ENCODE measurements around the gene PTK6. TPM values are rescaled to one million over a fixed set of nuclear protein-coding genes. Genes with fewer than 3 reads are reported as not detected.

PTK6 gene
- total RNA-seq, 3 donors from 2014 or later (not counting 1 experiment from before 2014, with no cell fraction given), result 0.16 to 0.48 TPM; not detected in 1

GRCh38 chr20:63553251-63553932 is 16.2 kb upstream of the PTK6 start:
- WGBS (ENCODE audit: insufficient coverage), result 2% methylated on average over 37 of the region's 37 CpGs
- H3K4me1 Mint-ChIP-seq, result peaks cover 0 to 21% of the 10 kb centered on the region in 2 donors
- ATAC-seq, result peak; percentile 84 to 95 (median 87)

GRCh38 chr20:63552481-63553249 is 15.5 kb upstream of the PTK6 start:
- H3K27me3 ChIP-seq (ENCODE audit: control insufficient read depth, insufficient read depth, low read length), result peaks cover 2% of the 10 kb centered on the region
- peaks cover 30% of the 10 kb centered on the region for H3K4me1 ChIP-seq (ENCODE audit: control insufficient read depth, insufficient read depth, low read length)
- intact Hi-C loops (cut with micrococcal nuclease), result loop anchor here (5.0 kb wide), 1 partner anchor 85 kb away; no protein-coding TSS in a partner anchor
- peak overlapping the region; percentile 22 for H3K4me3 ChIP-seq (ENCODE audit: low read length)
- Mint-ChIP-seq H3K36me3 (no peaks in the 10 kb centered on the region), H3K4me1 (peaks cover 0 to 21% of the 10 kb centered on the region in 2 donors), H3K27ac (peak overlapping the region; percentile 31 to 83), H3K27me3 (ENCODE audit: low read depth in 2 of 2) (peaks cover 0 to 3% of the 10 kb centered on the region in 2 donors), H3K9me3 (no peaks in the 10 kb centered on the region), H3K4me3 (peak overlapping the region; percentile 56)
- H3K36me3 ChIP-seq (ENCODE audit: control insufficient read depth, insufficient read depth, low read length), result no peaks in the 10 kb centered on the region
- 21% methylated on average over 14 of the region's 15 CpGs for WGBS (ENCODE audit: insufficient coverage)
- TF ChIP-seq CTCF (IDR thresholded peaks at IDR 0.05), result no peak
- ATAC-seq (peak; percentile 13 to 49 (median 26)), DNase-seq (peak; percentile 40 to 83)
- peak overlapping the region; percentile 70 for H3K27ac ChIP-seq (ENCODE audit: low read length)
- H3K9me3 ChIP-seq (ENCODE audit: control insufficient read depth, insufficient read depth, low read length), result no peaks in the 10 kb centered on the region

More at GRCh38 chr20:63553251-63553932, 16.2 kb upstream of the PTK6 start:
- no peaks in the 10 kb centered on the region for H3K36me3 ChIP-seq (ENCODE audit: control insufficient read depth, insufficient read depth, low read length)
- DNase-seq, result peak; percentile 81 to 95
- H3K4me3 Mint-ChIP-seq, result peak overlapping the region; percentile 47
- peak overlapping the region; percentile 37 for H3K4me3 ChIP-seq (ENCODE audit: low read length)
- H3K27ac ChIP-seq (ENCODE audit: low read length), result peak overlapping the region; percentile 70
- peaks cover 0 to 3% of the 10 kb centered on the region in 2 donors for H3K27me3 Mint-ChIP-seq (ENCODE audit: low read depth in 2 of 2)
- no peaks in the 10 kb centered on the region for H3K9me3 ChIP-seq (ENCODE audit: control insufficient read depth, insufficient read depth, low read length)
- peak overlapping the region; percentile 31 to 83 for H3K27ac Mint-ChIP-seq
- H3K27me3 ChIP-seq (ENCODE audit: control insufficient read depth, insufficient read depth, low read length), result peaks cover 2% of the 10 kb centered on the region
- intact Hi-C loops (cut with micrococcal nuclease), result loop anchor here (5.0 kb wide), 1 partner anchor 84 kb away; no protein-coding TSS in a partner anchor
- H3K4me1 ChIP-seq (ENCODE audit: control insufficient read depth, insufficient read depth, low read length), result peaks cover 30% of the 10 kb centered on the region
- H3K36me3 Mint-ChIP-seq, result no peaks in the 10 kb centered on the region
- TF ChIP-seq CTCF (IDR thresholded peaks at IDR 0.05), result no peak
- no peaks in the 10 kb centered on the region for H3K9me3 Mint-ChIP-seq

- Mint-ChIP-seq H3K4me3 (no peak overlapping the region), H3K4me1 (peaks cover 0 to 18% of the 10 kb centered on the region in 2 donors)
Observed at GRCh38 chr20:63551068-63551467, 13.9 kb upstream of the PTK6 start.

More at GRCh38 chr20:63551068-63551467, 13.9 kb upstream of the PTK6 start:
- Mint-ChIP-seq H3K36me3 (no peaks in the 10 kb centered on the region), H3K9me3 (no peaks in the 10 kb centered on the region), H3K27ac (no peak overlapping the region), H3K27me3 (ENCODE audit: low read depth in 2 of 2) (peaks cover 0 to 3% of the 10 kb centered on the region in 2 donors)
- H3K4me3 ChIP-seq (ENCODE audit: low read length), result no peak overlapping the region
- H3K36me3 ChIP-seq (ENCODE audit: control insufficient read depth, insufficient read depth, low read length), result no peaks in the 10 kb centered on the region
- peaks cover 30% of the 10 kb centered on the region for H3K4me1 ChIP-seq (ENCODE audit: control insufficient read depth, insufficient read depth, low read length)
- H3K27me3 ChIP-seq (ENCODE audit: control insufficient read depth, insufficient read depth, low read length), result peaks cover 2% of the 10 kb centered on the region
- no peaks in the 10 kb centered on the region for H3K9me3 ChIP-seq (ENCODE audit: control insufficient read depth, insufficient read depth, low read length)
- DNase-seq (no peak), ATAC-seq (no peak)
- WGBS (ENCODE audit: insufficient coverage), result 91% methylated on average over 9 of the region's 9 CpGs
- no peak for TF ChIP-seq CTCF (IDR thresholded peaks at IDR 0.05)
- no peak overlapping the region for H3K27ac ChIP-seq (ENCODE audit: low read length)
- intact Hi-C loops (cut with micrococcal nuclease), result loop anchor here (5.0 kb wide), 1 partner anchor 86 kb away; no protein-coding TSS in a partner anchor
